Gastroesophageal sphincter (tissue), 3 donors: ENCODE results near the gene YWHAQ.

Experiments
- POLR2A ChIP-seq, 2 donors: fragments of 450-650 bp; IDR thresholded peaks; one replicate each; pipeline ENCODE4 v1.6.1; 2017; ENCODE audit warnings: antibody characterized with exemption in 2 of 2, mild to moderate bottlenecking in 2 of 2, moderate library complexity in 1 of 2
- POLR2AphosphoS5 ChIP-seq: sonication (generic); formaldehyde crosslinking; IDR thresholded peaks from one replicate; pipeline ENCODE4 v1.6.1; 2017; ENCODE audit warnings: antibody characterized with exemption
- TF ChIP-seq, protein P1 (sequence below), 4 experiments: fragments of 200-600 bp in 2 of 4; fragments of 450-650 bp in 2 of 4; sonication (generic) in 1 of 4; IDR thresholded peaks; one replicate each; pipeline ENCODE4 v1.5.1; 2017 to 2019; ENCODE audit warnings: antibody characterized with exemption in 4 of 4, mild to moderate bottlenecking in 2 of 4, moderate library complexity in 2 of 4

DNA sequence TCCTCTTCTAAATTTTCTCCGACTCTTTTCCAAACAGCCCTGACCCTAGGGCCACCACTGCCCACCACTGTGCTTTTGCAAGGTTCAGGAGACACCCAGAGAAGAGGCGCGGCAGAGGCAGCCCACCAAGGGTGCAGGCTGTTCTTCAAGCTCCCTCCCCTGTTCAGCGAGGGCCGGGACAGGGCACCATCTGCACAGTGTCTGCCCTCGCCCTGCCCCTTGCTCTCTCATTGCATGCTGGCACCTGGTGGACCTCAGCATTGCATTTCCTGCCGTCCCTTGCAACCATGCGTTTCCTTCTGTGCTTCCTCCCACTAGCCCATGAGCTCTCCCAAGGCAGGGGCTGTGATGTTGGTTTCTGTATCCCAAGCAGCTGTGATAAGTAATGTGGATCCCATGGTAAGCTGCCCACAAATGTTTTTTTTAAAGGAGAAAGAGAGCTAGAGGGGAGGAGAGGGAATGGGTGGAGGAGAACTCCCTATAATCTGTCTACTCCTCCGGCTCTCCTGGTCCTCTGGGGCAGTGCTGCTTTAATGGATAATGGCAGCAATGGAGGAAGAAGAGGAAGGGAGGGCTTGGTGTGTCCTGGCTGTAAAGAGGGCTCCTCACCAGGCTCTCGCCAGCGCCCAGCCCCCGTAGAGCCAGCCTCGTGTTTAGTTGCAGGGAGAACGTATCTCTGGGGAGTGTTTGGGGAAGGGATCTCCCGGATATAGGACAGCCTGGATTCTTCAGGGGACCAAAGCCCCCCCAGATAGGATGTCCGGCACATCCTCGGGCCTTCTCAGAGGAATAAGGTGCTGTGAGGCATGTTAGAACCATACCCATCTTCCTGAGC, 15.6 kb upstream of the YWHAQ start:
- TF ChIP-seq POLR2A (IDR thresholded peaks at IDR 0.05) (no peak), POLR2AphosphoS5 (no peak)
- TF ChIP-seq, protein P1, sequence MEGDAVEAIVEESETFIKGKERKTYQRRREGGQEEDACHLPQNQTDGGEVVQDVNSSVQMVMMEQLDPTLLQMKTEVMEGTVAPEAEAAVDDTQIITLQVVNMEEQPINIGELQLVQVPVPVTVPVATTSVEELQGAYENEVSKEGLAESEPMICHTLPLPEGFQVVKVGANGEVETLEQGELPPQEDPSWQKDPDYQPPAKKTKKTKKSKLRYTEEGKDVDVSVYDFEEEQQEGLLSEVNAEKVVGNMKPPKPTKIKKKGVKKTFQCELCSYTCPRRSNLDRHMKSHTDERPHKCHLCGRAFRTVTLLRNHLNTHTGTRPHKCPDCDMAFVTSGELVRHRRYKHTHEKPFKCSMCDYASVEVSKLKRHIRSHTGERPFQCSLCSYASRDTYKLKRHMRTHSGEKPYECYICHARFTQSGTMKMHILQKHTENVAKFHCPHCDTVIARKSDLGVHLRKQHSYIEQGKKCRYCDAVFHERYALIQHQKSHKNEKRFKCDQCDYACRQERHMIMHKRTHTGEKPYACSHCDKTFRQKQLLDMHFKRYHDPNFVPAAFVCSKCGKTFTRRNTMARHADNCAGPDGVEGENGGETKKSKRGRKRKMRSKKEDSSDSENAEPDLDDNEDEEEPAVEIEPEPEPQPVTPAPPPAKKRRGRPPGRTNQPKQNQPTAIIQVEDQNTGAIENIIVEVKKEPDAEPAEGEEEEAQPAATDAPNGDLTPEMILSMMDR (IDR thresholded peaks at IDR 0.05): no peak
